HG02884 (cell line): ENCODE measurements around the gene TEX53.
A peak's percentile ranks its signal among the peaks of the same experiment; 100 is the strongest.

Experiments
- ATAC-seq: cut with Tn5 transposase; IDR thresholded peaks from one replicate; pipeline ENCODE4 v1.9.1; 2021; ENCODE audit warnings: mild to moderate bottlenecking, moderate library complexity; ENCODE audit not compliant: unreplicated experiment

The TEX53 gene

GRCh38 chr9:114680259-114681001, 22.8 kb upstream of the TEX53 start:
- ATAC-seq = no peak

GRCh38 chr9:114678795-114679194, 21.2 kb upstream of the TEX53 start:
- ATAC-seq = no peak

DNA sequence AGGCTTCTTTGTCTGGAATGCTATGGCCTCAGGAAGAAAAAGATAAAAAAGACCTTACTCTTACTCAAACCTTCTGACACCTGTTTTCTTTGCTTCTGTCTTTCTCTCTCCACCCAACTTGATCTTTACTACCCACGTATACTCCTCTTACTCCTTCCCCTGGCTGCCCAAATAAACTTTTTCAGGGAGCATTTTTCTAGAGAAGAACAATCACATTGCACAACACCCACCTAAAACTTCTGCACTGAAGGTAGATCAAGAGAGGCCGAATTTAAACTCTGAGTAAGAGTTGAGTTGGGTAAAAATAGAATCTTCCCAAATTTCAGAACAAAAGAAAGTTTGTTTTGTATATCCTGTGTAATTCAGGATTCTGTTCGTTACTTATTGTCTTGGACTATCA, 20.5 kb upstream of the TEX53 start:
- ATAC-seq = no peak

- no peak for ATAC-seq
These were observed 19.8 kb upstream of the TEX53 start for GRCh38 chr9:114677418-114677817.

DNA sequence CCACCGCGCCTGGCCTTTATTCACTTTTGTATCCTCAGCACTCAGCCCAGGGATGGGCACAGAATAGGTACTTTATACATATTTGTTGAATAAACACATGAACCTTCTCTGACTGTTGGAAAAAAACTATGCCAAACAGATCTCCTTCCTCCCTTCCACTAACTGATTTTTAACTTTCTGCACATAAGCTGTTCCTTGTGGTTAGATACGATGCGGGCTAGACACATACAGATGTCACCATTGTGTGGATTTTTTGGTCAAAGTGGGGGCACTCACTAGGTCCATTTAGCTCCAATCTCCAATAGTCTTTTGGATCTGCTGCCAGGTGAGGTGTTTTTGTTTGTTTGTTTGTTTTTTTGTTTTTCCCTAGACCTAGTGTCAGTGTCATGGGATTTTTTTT, 19.3 kb upstream of the TEX53 start:
- no peak for ATAC-seq

- ATAC-seq = no peak
These were observed 17.4 kb upstream of the TEX53 start for GRCh38 chr9:114674798-114675540.

- ATAC-seq = no peak
These were observed 16.6 kb upstream of the TEX53 start for GRCh38 chr9:114674076-114674797.

- ATAC-seq = no peak
These were observed 14.0 kb upstream of the TEX53 start for GRCh38 chr9:114671605-114672004.

DNA sequence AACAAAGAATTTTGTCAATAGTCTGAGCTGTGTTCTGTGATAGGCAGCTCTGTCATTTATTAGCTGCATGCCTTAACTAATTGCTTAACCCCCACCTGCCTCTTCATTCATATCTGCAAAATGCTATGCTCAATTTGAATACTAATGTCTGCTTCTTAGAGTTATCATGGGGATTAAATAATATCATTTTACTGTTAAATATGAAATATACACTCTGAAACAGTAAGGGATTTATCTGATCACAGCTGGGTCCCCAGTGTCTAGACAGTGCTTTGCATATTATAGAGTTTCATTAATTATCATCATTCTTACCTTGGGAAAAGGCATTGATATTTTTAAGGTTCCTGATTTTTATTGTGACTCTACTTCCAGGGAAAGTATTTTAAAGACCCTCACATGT, 12.4 kb upstream of the TEX53 start:
- no peak for ATAC-seq

GRCh38 chr9:114668146-114668545, 10.5 kb upstream of the TEX53 start:
- no peak for ATAC-seq

DNA sequence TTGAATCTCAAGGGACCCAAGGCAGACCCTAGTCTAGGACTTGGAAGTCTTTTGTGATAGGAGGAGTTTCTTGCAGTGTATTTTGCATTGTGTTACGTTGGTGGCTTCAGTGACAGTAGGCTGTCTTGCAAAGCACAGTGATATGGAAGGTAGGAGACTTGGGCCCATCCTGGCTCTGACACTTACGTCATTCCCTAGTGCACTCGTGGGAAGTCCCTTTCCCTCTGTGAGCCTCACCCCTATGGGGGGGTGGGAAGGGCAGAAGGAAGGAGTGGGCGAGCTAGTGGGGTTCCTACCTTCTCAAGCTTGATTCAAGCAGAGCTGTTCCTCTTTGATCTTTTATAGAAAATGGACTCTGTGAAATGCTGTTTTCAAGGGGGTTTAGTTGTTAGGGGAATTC, 9.2 kb upstream of the TEX53 start:
- ATAC-seq = no peak

DNA sequence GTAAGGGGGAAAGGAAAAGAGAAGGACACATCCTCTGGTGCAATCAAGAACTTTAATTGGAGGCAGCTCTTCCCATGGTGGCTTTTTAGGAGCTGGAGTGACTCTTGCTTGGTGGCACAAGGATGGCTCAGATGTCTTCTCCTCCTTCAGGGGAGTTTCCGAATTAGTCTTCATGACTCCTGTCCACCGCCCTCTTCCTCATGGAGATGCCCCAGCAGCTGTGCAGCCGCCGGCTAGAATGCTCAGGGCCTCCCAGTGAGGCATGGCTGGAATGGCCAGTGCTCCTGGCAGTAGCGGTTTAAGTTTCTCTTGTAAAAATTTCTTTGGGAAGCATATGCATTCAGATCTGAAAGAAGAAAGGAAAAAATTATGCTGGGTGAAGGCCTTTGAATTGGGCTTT, 8.8 kb upstream of the TEX53 start:
- no peak for ATAC-seq

DNA sequence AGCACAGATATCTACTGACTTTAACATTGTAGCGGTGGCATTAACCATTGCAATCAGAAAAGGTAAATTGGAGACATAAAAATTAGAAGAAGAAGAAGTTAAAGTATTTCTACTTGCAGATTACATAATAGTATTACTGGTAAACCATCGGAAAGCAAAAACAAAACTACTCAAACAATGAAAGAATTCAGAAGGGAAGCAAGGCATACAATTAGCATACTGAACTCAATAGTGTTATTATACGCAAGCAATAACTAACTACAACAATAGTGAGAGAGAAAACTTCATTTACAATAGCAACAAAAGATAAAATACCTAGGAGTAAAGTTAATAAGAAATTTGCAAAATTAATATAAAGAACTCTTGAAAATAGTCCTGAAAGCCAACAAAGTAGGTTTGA, 6.6 kb upstream of the TEX53 start:
- no peak for ATAC-seq

DNA sequence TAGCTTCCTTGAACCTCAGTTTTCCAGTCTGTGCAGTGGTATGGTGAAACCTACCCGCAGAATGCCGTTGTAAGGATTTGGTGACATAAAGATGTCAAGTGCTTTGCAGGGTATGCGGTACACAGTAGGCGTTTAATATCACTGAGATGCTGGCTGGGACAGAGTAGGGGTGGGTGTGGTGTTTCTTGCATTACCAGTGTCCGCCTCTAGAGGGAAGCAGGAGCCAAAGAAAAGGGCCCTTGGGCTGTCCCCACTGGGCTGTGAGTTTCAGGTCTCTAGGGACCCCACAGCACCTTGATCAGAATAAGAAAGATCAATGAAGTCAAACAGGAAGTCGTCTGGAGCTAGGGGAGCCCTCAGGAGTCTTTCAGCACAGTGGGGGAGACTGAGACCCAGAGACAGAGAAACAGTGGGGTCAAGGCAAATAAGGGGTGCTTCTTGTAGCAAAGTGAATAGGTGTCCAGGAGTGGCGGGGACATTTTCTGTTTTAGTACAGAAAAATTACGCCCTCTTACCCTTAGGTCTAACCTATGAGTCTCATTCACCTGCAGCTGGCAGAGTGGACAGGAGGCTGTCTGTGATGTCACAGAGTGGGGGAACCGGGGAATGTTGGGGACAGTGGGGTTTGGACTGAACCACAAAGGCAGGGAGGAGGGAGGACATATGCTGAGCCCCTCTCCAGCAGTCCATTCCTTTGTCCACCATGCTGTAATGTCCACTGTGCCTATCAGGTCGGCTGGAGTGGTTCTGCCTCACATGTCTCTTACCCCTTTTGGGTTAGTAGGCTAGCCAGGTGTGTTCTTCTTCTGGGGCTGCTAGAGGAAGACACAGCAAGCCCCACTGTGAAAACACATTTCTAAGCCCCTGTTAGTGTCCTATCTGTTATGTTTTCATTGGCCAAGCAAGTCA, 4.7 kb upstream of the TEX53 start:
- peak; percentile 66 for ATAC-seq

- no peak for ATAC-seq
These were observed 1.3 kb downstream of the TEX53 start for GRCh38 chr9:114656301-114656700.

GRCh38 chr9:114655689-114656088, 1.9 kb downstream of the TEX53 start:
- ATAC-seq = no peak

GRCh38 chr9:114653556-114654159, 3.9 kb downstream of the TEX53 start:
- peak; percentile 60 for ATAC-seq

DNA sequence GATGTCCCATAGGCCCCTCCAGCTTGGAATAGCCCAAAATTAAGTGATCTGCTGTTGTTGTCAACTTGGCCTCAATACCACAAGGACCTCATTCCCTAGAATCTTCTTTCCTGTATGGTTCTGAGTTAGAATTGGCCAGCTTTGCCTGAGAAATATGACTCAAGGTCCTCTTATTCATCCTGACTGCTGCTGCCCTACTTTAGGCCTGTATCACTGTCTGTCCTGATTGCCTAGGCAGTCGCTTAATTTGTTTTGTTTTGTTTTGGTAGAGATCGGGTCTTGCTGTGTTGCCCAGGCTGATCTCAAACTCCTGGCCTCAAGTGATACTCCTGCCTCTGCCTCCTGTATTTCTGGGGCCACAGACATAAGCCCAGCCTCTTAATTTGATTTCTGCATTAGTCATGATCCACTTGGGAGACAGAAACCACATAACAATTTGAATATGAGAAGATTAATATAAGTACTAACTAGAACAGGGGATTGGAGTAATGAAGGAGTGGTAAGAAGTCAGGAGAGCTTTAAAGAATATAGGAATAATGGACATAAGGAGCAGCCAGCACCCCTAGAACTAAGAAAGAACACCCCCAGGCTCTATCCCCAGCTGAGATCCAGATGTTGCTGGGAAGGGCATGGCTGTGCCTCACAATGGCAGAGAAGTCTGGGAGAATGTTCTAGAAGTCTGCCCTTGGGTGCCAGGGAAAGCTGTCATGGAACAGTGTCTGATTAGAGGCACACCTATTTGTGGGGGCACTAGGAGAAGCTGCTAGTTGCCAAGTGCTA, 4.6 kb downstream of the TEX53 start:
- peak; percentile 23 for ATAC-seq

GRCh38 chr9:114643896-114644295, 13.7 kb downstream of the TEX53 start:
- ATAC-seq = no peak

GRCh38 chr9:114643001-114643400, 14.6 kb downstream of the TEX53 start:
- ATAC-seq = no peak
